ENCODE measurements around the gene PPP2R3B. TPM values are rescaled to one million over a fixed set of nuclear protein-coding genes. Genes with fewer than 3 reads are reported as not detected.
"Not testable (repeated sequence)": the region's sequence is repeated elsewhere in the genome, so short reads cannot be mapped to it uniquely, and the experiment has no call there.

The PPP2R3B gene
- total and polyA plus RNA-seq, 8 donors, result 5.0 to 38.8 (median 6.9) TPM

DNA sequence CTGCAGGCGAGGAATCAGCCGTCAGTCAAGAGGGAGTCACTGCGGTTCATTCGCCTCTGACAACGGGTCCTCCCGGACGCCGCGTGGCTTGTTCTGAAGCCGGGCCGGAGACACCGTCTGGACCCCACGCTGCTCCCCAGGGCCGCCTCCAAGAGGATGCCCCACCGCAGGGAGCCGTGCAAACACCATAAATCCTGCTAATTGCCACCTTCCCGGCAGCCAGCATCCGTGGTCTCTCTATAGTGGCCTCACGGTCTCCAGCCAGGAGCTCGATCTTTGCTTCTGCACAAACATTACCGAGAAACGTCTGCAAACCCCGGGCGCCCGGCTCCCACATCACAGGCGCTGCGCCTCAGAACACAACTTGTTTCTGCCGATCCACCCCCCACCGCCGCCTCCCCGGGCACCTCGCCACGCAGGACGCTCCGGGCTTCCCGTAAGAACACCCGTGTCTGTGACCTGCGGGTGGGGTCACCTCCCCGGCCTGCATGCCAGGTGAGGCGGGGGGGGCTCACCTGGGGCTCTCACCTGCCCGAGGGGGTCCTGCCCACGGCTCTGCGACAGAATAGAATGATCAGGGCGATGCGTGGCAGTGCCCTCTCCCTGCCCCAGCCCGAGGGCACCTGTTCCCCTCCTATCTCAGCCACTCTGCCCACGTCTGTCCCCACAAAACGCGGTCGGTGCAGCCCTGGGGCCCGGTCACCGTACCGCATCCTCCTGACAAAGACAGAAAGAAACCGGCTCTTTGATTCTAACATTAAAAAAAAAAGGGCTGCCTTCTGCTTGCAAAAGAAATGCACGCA, 32.4 kb upstream of the PPP2R3B start:
- Histone ChIP-seq H3K36me3 (no peaks in the 10 kb centered on the region), H3K4me1 (no peaks in the 10 kb centered on the region), H3K4me3 (no peak overlapping the region), H3K9me3 (no peaks in the 10 kb centered on the region), H3K27me3 (no peaks in the 10 kb centered on the region), H3K27ac (no peak overlapping the region)
- DNase-seq (peak in 1 of 6 donors; percentile 68), FAIRE-seq (no peak), ATAC-seq (no peak)
- intact Hi-C loops (cut with DNase I), result no loop called here
- TF ChIP-seq, protein P1, sequence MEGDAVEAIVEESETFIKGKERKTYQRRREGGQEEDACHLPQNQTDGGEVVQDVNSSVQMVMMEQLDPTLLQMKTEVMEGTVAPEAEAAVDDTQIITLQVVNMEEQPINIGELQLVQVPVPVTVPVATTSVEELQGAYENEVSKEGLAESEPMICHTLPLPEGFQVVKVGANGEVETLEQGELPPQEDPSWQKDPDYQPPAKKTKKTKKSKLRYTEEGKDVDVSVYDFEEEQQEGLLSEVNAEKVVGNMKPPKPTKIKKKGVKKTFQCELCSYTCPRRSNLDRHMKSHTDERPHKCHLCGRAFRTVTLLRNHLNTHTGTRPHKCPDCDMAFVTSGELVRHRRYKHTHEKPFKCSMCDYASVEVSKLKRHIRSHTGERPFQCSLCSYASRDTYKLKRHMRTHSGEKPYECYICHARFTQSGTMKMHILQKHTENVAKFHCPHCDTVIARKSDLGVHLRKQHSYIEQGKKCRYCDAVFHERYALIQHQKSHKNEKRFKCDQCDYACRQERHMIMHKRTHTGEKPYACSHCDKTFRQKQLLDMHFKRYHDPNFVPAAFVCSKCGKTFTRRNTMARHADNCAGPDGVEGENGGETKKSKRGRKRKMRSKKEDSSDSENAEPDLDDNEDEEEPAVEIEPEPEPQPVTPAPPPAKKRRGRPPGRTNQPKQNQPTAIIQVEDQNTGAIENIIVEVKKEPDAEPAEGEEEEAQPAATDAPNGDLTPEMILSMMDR (IDR thresholded peaks at IDR 0.05), result no peak
- 88 to 92% methylated on average over 55 of the region's 55 CpGs for WGBS, 2 donors

DNA sequence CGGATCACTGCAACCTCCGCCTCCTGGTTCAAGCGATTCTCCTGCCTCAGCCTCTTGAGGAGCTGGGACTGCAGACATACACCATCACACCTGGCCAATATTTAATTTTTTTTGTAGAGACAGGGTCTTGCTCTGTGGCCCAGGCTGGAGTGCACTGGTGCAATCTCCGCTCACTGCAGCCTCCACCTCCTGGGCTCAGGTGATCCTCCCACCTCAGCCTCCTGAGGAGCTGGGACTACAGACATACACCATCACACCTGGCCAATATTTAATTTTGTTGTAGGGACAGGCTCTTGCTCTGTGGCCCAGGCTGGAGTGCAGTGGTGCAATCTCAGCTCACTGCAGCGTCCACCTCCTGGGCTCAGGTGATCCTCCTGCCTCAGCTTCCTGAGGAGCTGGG, 28.8 kb upstream of the PPP2R3B start:
- intact Hi-C loops (cut with DNase I); FAIRE-seq; H3K4me1 ChIP-seq; H3K27ac ChIP-seq; H3K4me3 ChIP-seq; DNase-seq; H3K27me3 ChIP-seq; ATAC-seq; H3K9me3 ChIP-seq; H3K36me3 ChIP-seq: not testable (repeated sequence)
- WGBS, 2 donors, result 85 to 88% methylated on average over 5 of the region's 5 CpGs

DNA sequence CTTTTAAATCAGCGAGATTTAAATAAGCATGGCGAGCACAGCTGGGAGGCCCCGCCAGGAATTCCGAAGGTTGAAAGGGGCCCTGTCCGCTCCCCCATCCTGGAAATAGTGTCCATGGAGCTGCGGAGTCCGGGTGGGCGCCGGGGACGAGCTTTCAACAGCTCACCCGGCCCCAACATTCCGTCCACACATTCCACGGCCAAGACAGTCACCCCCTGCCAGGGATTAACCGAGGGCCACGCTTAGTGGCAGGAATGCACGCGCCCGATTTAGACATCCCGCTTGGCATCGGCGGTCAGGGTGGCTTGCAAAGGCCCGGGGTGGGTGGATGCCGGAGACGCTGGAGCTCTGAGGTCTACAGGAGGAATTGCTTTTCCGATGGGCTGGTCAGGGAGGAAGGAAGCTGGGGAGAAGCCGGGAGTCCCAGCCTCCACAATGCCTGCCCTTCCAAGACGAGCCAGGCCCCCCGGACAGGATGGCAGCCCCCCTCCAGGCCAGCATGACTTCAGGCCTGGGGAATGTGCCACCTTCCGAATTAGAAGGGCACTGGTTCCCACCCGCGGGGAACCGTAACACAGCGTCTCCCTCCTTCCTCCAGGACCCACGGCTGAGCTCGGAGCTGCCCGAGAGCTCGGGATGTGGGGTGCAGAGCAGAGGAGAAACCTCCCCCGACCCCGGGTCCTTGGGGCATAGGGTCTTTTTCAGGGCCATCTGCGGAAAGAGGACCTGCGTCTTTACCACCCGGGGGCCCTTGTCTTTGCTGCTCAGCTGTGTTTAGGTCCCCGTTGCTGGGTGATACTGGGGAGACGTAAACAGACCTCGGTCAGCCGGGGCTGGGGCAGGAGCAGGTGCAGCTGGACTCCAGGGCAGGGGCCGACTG, 26.9 kb upstream of the PPP2R3B start:
- DNase-seq, result peak in 1 of 6 donors; percentile 42
- no peak overlapping the region for H3K4me3 ChIP-seq

DNA sequence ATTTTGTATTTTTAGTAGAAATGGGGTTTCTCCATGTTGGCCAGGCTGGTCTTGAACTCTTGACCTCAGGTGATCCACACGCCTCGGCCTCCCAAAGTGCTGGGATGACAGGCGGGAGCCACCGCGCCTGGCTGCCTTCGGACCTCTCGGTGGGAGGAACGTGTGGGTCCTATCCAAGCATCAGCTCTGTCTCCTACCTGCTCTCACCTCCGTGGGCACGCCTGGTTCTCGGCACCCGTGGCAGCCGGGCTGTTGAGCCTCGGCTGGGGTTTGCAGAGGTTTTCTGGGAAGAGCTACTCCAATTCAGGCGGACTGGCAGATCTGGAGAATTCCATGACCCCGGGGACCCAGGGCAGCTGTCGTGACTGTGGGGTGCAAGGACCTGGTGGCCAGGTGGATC, 23.6 kb upstream of the PPP2R3B start:
- intact Hi-C loops (cut with DNase I), result no loop called here
- TF ChIP-seq, protein P1 (IDR thresholded peaks at IDR 0.05), result no peak
- no peaks in the 10 kb centered on the region for H3K4me1 ChIP-seq
- H3K4me3 ChIP-seq, result no peak overlapping the region
- no peaks in the 10 kb centered on the region for H3K9me3 ChIP-seq
- H3K27me3 ChIP-seq, result no peaks in the 10 kb centered on the region
- no peaks in the 10 kb centered on the region for H3K36me3 ChIP-seq
- ATAC-seq (no peak), DNase-seq (no peak), FAIRE-seq (no peak)
- WGBS, 2 donors, result 89 to 95% methylated on average over 17 of the region's 17 CpGs
- no peak overlapping the region for H3K27ac ChIP-seq

More for the DNA sequence above, 26.9 kb upstream of the PPP2R3B start:
- intact Hi-C loops (cut with DNase I), result no loop called here
- Histone ChIP-seq H3K36me3 (no peaks in the 10 kb centered on the region), H3K4me1 (no peaks in the 10 kb centered on the region), H3K27me3 (no peaks in the 10 kb centered on the region), H3K9me3 (no peaks in the 10 kb centered on the region), H3K27ac (no peak overlapping the region)
- TF ChIP-seq, protein P1 (IDR thresholded peaks at IDR 0.05), result no peak
- no peak for FAIRE-seq
- WGBS, 2 donors, result 29 to 33% methylated on average over 47 of the region's 47 CpGs
- peak in 1 of 4 donors; percentile 35 for ATAC-seq

DNA sequence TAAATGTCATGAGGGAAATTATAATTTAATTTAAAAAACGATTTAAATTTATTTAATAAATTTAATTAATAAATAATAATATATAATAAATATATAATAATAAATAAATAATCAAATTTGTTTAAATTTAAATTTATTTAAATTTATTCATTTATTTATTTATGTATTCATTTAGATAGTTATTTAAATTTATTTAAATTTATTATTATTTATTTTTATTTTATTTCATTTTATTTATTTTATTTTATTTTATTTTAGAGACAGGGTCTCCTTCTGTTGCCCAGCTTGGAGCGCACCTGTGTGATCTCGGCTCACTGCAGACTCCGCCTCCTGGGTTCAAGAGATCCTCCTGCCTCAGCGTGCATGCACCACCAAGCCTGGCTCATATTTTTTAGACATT, 18.4 kb upstream of the PPP2R3B start:
- intact Hi-C loops (cut with DNase I), result no loop called here
- DNase-seq, result no peak

More for the DNA sequence above, 18.4 kb upstream of the PPP2R3B start:
- FAIRE-seq (peak; percentile 99), ATAC-seq (no peak)
- no peaks in the 10 kb centered on the region for H3K36me3 ChIP-seq
- no peaks in the 10 kb centered on the region for H3K27me3 ChIP-seq
- H3K4me1 ChIP-seq, result no peaks in the 10 kb centered on the region
- no peaks in the 10 kb centered on the region for H3K9me3 ChIP-seq
- WGBS, 2 donors, result 86 to 92% methylated on average over 5 of the region's 5 CpGs
- TF ChIP-seq, protein P1 (IDR thresholded peaks at IDR 0.05), result no peak
- H3K4me3 ChIP-seq, result no peak overlapping the region
- H3K27ac ChIP-seq, result no peak overlapping the region
